NCI-H2227 treated with DMSO at 0.1 percent for 48 hours (cell line): ENCODE data around the gene ARL2BP.

Source experiments
- DNase-seq: peaks from one replicate; lab custom pipeline; 2025; lab: John Stamatoyannopoulos, UW

The ARL2BP gene

DNA sequence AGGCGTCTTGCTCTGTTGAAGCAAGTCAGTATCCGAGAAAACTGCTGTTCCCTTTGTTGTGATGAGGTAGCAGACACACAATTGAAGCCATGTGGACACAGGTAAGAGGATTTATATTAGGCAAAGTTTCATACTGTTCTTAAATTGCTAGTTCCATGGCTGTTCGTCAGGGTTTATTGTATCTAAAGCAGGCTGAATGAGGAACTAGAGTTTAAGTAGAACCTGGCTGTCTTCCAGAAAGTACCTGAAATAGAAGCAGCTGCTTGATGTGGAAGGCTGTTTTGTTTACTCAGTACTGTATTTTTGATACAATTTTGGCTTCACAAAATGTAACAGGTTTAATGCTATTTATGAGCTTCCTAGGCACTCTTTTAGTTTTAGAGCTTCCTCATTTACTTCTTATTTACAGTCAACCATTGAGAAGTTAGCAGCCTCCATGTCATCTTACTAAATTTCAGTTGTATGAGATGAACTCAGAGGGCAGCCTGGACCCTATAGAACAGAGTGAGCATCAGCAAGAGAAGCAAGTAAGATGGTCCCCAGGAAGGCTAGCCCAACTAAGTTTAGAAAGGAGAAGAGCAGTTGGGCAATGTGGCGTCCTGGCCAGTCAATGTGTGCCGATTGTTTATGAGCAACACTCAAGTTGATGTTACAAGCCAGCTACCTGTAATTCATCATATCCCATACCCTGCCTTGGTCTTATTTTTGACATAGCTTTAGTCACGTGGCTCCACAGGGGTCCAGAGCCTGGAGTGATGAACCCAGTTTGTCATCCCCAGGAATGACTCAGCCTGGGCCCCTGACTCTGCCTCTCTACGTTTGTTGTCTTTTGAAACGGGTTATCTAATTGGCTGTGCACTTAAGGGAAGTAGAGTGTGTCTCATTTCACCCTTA lies 9.7 kb upstream of the ARL2BP start:
- no peak for DNase-seq

- DNase-seq, result no peak
These were observed 9.1 kb upstream of the ARL2BP start for GRCh38 chr16:57236022-57236350.

DNA sequence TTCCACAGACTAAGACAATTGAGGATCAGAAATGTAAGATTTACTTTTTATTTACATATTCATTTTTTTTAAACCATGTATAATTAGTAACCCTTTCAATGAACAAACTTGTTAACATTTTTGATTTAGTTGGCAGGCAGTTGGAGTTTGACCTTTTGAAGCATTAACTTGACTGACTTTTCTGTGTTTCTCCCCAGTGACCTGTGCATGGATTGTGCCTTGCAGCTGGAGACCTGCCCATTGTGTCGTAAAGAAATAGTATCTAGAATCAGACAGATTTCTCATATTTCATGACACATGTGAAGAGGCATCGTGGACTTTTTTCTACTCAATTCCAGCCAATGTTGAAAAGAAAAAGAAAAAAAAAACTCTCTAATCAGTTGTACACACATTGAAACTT lies 6.4 kb upstream of the ARL2BP start:
- DNase-seq, result no peak

- DNase-seq, result no peak
These were observed 6.0 kb upstream of the ARL2BP start for GRCh38 chr16:57239107-57239506.

GRCh38 chr16:57240851-57241250 lies 4.2 kb upstream of the ARL2BP start:
- DNase-seq, result no peak

DNA sequence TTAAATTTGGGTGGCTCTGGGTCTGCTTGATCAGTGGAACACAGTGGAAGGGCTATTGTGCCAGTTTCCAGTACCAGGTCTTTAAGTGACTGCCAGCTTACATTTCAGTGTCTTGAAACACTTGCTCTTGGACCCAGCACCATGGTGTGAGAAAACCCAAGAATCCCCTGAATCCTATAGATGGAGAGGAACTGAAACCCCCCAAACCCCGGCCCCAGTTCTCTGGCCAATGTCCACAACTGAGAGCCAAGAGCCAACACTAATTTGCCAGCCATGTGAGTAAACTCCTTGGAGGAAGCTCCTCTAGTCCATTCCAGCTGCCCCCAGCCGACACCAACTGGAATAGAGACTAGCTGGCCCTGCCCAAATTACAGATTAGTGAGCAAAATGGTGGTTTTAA lies 2.4 kb upstream of the ARL2BP start:
- no peak for DNase-seq

- DNase-seq, result no peak
These were observed 644 bp upstream of the ARL2BP start for GRCh38 chr16:57244463-57244766.

DNA sequence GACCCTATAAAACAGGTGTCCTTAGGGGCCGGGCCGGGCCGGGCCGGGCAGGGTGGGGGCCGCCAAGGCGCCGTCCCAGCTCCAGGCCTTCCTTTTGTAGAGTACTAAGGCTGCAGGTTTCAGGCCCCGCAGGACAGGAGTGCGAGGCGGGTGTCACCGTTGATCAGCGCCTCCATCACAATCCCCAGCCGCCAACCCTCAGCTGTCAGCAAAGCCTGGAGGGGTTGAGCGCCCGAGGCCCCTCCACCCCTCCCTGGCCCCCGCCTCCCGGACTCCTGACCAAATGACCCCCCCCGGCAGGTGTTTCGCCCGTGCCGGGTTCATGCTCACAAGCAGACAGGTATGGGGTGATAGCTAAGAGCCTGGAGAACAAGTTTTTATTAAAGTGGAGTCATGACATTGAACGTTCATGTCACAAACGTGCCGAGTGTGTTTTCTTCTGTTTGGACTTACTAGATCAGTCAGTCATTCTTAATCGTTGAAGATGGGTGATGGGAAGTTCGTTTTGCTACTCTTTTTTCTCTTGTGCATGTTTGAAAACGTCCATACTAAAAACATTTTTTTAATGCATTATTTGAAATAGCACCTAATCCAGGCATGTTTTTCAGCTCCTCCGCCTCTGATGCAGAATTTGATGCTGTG lies 534 bp downstream of the ARL2BP start:
- DNase-seq, result no peak

- DNase-seq, result no peak
These were observed 6.3 kb downstream of the ARL2BP start for GRCh38 chr16:57251352-57251751.

- no peak for DNase-seq
These were observed 7.2 kb downstream of the ARL2BP start for GRCh38 chr16:57252148-57252721.

- no peak for DNase-seq
These were observed 8.4 kb downstream of the ARL2BP start for GRCh38 chr16:57253466-57253865.

- DNase-seq, result no peak
These were observed 10.8 kb downstream of the ARL2BP start for GRCh38 chr16:57255686-57256415.

- no peak for DNase-seq
These were observed 11.7 kb downstream of the ARL2BP start for GRCh38 chr16:57256601-57257395.

GRCh38 chr16:57257455-57258070 lies 12.5 kb downstream of the ARL2BP start:
- no peak for DNase-seq

- DNase-seq, result no peak
These were observed 13.3 kb downstream of the ARL2BP start for GRCh38 chr16:57258226-57258909.

GRCh38 chr16:57258910-57259475 lies 13.9 kb downstream of the ARL2BP start:
- DNase-seq, result no peak

DNA sequence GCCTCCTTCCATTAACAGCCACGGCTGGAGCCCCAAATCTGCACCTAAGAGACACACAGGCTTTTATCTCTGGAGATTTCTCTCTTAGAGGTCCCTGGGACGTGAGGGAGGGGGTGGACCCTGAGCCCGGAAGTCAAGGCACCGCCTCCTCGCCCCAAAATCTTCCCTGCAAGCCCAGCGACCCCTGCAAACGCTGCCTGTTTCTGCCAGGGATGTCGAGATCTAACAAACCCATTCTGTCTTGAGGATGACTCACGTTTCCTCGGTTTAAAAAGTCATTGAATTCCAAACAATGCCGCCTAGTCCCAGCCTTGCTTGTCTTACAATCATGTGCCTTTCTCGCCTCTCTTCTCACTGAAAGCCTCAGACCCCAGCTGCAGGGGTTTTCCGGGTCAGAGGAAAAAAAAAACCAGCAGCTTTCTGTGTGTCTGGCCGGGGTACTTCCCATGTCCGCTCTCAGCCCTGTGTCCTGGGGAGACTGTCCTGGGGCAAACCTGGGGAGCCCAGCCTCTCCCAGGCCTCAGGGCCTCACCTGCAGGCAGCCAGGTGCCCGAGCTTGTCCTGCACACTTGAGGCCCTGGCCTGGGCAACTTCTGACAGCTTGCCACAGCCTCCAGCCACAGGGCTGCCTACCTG lies 15.4 kb downstream of the ARL2BP start:
- no peak for DNase-seq

GRCh38 chr16:57261806-57262205 lies 16.7 kb downstream of the ARL2BP start:
- DNase-seq, result no peak

DNA sequence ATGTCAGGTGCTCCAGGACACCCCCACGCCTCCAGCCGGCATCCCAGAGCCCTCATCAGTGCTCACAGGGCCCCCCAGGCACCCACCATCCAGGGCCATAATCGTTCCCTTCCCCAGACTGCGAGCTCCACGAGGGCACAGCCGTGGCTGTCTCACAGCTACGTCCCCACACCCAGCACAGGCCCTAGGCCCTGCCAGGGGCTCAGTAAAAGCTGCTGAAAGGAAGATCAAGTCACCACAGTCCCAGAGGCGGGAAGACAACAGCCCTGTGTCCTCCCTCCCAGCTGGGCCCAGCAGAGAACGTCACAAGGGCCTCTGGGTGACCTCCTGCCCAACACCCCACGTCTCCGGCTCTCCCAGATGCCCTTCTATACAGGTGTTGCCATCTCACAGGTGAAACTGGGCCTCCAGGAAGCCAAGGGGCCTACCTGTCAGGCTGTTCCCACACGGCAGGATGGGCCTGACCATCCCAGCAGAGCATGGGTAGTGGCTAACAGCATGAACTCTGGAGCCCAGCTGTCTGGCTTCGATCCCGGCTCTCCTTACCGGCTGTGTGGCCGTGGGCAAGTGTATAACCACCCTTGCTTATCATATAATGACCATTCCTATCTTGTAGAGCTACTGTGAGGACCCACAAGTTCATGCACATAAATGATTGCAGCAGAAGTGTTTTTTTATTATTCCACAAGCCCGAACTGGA lies 17.9 kb downstream of the ARL2BP start:
- no peak for DNase-seq
